Ishikawa (cell line): ENCODE results near the gene D2HGDH.

Source experiments
- CREB1 ChIP-seq: IDR thresholded peaks from 2 replicates; pipeline ENCODE4 v1.6.1; 2012; ENCODE audit warnings: low read depth
- EGR1 ChIP-seq: IDR thresholded peaks from 2 replicates; pipeline ENCODE4 v1.6.1; 2012
- EP300 ChIP-seq: IDR thresholded peaks from 2 replicates; pipeline ENCODE4 v1.6.1; 2012; ENCODE audit warnings: borderline replicate concordance
- MAX ChIP-seq: IDR thresholded peaks from 2 replicates; pipeline ENCODE4 v1.6.1; 2012
- NFIC ChIP-seq: IDR thresholded peaks from 2 replicates; pipeline ENCODE4 v1.6.1; 2012
- RAD21 ChIP-seq: IDR thresholded peaks from 2 replicates; pipeline ENCODE4 v1.6.1; 2012; ENCODE audit warnings: low read depth
- REST ChIP-seq: IDR thresholded peaks from 2 replicates; pipeline ENCODE4 v1.6.1; 2012; ENCODE audit warnings: low read depth, mild to moderate bottlenecking
- TAF1 ChIP-seq: IDR thresholded peaks from 2 replicates; pipeline ENCODE4 v1.6.1; 2012; ENCODE audit warnings: low read depth, mild to moderate bottlenecking
- YY1 ChIP-seq: IDR thresholded peaks from 2 replicates; pipeline ENCODE4 v1.6.1; 2012; ENCODE audit warnings: low read depth
- ZBTB7A ChIP-seq: IDR thresholded peaks from 2 replicates; pipeline ENCODE4 v1.6.1; 2012; ENCODE audit warnings: low read depth

GRCh38 chr2:241796209-241796608, 61.8 kb downstream of the D2HGDH start:
- no peak for TF ChIP-seq NFIC
- TF ChIP-seq RAD21 = no peak
- TF ChIP-seq CREB1 = no peak
- no peak for TF ChIP-seq REST
- TF ChIP-seq ZBTB7A = no peak
- no peak for TF ChIP-seq EGR1
- TF ChIP-seq EP300 = no peak
- no peak for TF ChIP-seq TAF1
- TF ChIP-seq YY1 = no peak
- no peak for TF ChIP-seq MAX
